NB4 (cell line): ENCODE measurements around the gene DHCR24.

Source experiments
- DNase-seq: peaks from one replicate; pipeline ENCODE4 v3.0.0; 2010; ENCODE audit warnings: low read depth
- H3K4me3 ChIP-seq: one replicate; pipeline ENCODE4 v1.5.1; 2011; ENCODE audit warnings: mild to moderate bottlenecking, low read depth, low read length, moderate library complexity
- MYC ChIP-seq: IDR thresholded peaks from 2 replicates; pipeline ENCODE4 v1.6.1; 2011; ENCODE audit warnings: low read depth, low read length
- POLR2A ChIP-seq: IDR thresholded peaks from 2 replicates; pipeline ENCODE4 v1.6.1; 2011; ENCODE audit warnings: mild to moderate bottlenecking; ENCODE audit not compliant: insufficient read length; ENCODE audit errors: extremely low read depth
- TF ChIP-seq, protein P1 (sequence below): IDR thresholded peaks from one replicate; pipeline ENCODE4 v1.5.1; 2012; ENCODE audit warnings: low read depth, low read length
- TF ChIP-seq, protein P2 (sequence below): IDR thresholded peaks from 2 replicates; pipeline ENCODE4 v1.6.1; 2011; ENCODE audit warnings: low read depth, low read length

Gene DHCR24

DNA sequence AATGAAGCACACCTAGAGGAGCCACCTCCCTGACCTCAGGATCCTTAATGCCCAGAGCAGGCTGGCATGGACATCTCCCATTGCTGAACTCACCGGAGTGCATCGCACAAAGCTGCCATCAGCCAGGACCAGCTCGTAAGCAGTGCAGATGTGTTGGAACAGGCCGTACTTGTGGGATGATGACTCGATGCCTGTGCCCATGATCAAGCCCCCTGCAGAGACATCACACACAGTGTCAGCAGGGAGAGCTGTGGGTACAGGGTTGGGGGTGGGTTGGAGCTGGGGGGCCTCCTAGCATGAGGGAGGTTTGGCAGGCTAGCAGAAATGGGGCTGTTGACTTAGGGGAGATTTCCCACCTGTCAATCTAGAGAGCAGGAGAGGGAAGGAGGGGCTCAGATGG, 12.0 kb downstream of the DHCR24 start:
- no peak for DNase-seq
- TF ChIP-seq MYC (no peak), POLR2A (no peak)
- TF ChIP-seq, protein P1, sequence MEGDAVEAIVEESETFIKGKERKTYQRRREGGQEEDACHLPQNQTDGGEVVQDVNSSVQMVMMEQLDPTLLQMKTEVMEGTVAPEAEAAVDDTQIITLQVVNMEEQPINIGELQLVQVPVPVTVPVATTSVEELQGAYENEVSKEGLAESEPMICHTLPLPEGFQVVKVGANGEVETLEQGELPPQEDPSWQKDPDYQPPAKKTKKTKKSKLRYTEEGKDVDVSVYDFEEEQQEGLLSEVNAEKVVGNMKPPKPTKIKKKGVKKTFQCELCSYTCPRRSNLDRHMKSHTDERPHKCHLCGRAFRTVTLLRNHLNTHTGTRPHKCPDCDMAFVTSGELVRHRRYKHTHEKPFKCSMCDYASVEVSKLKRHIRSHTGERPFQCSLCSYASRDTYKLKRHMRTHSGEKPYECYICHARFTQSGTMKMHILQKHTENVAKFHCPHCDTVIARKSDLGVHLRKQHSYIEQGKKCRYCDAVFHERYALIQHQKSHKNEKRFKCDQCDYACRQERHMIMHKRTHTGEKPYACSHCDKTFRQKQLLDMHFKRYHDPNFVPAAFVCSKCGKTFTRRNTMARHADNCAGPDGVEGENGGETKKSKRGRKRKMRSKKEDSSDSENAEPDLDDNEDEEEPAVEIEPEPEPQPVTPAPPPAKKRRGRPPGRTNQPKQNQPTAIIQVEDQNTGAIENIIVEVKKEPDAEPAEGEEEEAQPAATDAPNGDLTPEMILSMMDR: no peak
- TF ChIP-seq, protein P2, sequence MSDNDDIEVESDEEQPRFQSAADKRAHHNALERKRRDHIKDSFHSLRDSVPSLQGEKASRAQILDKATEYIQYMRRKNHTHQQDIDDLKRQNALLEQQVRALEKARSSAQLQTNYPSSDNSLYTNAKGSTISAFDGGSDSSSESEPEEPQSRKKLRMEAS: no peak
- H3K4me3 ChIP-seq: no peak overlapping the region

DNA sequence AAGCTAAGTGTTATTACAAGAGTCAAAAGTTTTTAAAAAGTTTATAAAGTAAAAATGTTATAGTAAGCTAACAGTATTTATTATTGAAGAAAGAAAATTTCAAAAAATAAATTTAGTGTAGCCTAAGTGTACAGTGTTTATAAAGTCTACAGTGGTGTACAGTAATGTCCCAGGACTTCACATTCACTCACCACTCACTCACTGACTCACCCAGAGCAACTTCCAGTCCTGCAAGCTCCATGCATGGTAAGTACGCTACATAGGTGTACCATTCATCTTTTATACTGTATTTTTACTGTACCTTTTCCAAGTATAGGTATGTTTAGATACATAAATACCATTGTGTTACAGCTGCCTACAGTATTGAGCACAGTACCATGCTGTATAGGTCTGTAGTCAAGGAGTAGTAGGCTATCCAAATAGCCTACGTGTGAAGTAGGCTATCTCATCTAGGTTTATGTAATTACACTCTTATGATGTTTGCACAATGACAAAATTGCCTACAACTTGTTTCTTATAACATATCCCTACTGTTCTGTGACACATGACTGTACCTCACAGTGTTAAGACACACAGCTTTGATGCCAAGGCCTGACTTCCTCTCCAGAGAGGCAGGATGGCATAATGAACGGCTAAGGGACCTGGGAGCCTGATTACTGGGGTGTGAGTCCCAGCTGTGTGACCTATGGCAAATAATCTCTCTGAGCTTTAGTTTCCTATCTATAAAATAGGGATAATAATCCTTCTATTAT, 12.7 kb downstream of the DHCR24 start:
- no peak for TF ChIP-seq POLR2A
- no peak for TF ChIP-seq MYC
- H3K4me3 ChIP-seq: no peak overlapping the region
- no peak for DNase-seq

DNA sequence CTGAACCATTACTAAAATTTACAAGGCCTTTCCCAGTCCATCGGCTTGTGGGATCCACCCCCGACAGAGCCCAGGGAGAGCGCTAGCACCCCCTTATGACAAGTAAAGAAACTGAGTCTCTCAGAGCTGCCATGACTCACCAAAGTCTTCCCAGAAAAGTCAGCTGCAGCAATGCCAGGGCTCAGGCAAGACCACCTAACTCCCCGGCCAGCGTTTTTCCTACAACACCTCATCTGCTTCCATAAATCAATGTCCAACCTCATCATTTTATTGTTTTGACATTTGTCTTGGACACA, 15.0 kb downstream of the DHCR24 start:
- TF ChIP-seq POLR2A (no peak), MYC (no peak)
- TF ChIP-seq, protein P1: no peak
- TF ChIP-seq, protein P2: no peak
- DNase-seq: no peak
- H3K4me3 ChIP-seq: no peak overlapping the region

DNA sequence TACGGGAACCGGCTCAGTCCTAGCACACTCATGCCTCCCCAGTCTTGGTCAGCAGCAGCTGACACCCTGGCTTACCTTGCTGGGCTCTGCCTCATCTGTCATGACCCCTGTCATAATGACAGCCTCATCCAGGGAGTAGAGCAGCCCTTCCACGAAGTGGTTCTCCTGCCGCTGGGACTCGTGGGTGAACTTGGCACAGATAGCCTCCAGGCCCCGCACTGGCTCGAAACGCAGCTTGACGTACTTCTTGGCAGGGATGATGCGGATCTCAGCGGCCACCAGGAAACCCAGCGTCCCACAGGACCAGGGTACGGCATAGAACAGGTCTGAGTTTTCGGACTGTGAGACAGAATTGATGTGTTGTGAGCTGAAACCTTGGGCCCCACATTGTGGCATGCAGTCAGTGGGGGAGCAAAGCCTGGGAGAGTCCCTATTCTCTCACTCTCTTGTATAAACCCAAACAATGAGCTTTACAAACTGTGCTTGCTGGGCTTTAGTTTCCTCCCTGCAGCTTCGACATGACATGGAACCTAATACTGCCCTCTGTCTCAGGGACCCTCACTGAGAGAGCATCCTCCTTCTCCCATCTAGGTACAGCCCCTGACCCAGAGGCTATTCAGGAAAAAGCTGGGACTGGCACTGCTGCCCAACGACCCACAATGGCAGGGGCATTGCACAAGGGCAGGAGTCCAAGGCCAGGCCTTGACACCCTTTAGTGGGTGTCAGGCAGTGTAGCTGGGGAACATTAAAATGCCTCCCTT, 15.5 kb downstream of the DHCR24 start:
- TF ChIP-seq, protein P1: no peak
- TF ChIP-seq, protein P2: no peak
- no peak for TF ChIP-seq POLR2A
- no peak for TF ChIP-seq MYC
- DNase-seq: no peak
- no peak overlapping the region for H3K4me3 ChIP-seq

DNA sequence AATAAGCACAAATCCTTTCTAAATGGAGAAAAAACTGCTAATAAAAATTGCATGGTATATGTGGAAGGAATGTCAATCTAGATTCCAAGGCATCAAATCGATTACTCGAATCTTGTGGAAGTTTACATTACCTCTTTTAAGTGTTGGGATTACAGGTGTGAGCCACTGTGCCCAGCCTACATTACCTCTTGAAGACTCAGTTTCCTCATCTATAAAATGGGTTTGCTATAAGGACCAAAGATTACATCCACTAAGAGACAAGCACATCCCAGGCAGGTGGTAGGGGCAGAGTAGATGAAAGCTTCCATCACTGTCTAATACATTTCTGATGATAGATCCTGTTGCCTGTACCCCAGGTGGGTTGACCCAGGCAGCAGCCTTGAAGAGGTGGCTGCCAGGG, 16.1 kb downstream of the DHCR24 start:
- TF ChIP-seq, protein P1: no peak
- TF ChIP-seq MYC (no peak), POLR2A (no peak)
- TF ChIP-seq, protein P2: no peak
- H3K4me3 ChIP-seq: no peak overlapping the region
- no peak for DNase-seq

DNA sequence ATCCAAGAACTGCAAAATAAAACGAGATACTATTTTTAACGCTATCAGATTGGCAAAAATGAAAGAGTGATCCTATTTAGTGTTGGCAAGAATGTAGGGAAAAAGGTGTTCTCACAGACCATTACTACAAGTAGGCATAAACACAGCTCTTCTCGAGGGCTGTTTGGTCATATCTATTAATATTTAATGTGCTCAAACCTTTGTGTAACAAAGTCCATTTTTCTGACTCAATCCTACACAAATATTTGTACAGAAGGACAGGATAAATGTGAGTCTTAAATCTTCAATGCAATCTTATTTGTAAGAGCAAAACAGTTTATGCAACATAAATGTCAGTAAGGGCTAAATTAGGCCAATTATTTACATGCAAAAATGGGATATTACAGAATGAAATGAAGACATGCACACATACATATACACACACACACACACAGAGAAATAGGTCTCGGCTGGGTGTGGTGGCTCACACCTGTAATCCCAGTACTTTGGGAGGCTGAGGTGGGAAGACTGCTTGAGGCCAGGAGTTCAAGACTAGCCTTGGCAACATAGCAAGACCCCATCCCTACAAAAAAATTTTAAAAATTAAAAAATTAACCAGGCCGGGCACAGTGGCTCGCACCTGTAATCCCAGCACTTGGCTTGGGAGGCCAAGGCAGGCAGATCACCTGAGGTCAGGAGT, 17.7 kb downstream of the DHCR24 start:
- no peak for DNase-seq
- TF ChIP-seq, protein P2: no peak
- TF ChIP-seq, protein P1: no peak
- TF ChIP-seq MYC (no peak), POLR2A (no peak)
- no peak overlapping the region for H3K4me3 ChIP-seq
